HTR-8/SVneo (cell line): ENCODE data around the gene ELMO1.

ENCODE experiments used
- DNase-seq: peaks from one replicate; pipeline ENCODE4 v3.0.0; 2011; ENCODE audit warnings: low spot score, mixed read lengths; ENCODE audit not compliant: insufficient read length
- FAIRE-seq: peaks from 2 replicates; lab custom pipeline; 2011; peaks lifted over from hg19 to GRCh38; lab: Jason Lieb, UNC

Gene ELMO1

DNA sequence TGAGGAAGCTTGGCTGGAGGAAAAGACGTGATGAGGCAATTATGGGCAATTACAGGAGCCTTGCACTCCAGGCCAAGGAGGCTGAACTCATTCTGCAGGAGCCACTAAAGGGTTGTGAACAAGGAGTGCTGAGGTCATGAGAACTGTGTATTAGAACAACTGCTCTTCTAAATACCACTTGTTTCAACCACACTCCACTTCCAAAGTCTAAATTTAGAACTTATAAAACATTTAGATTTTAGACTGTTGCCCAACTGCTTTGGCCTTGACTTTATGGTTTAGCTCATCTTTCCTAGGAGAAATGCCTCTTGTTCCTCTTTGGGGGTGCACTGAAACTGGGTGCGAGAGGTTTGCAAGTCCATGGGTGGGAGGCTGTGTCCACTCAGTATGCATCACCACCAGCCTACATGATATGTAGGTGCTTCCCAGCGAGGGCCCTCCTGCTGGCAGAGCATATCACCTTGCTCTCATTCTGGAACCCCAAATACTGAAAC lies 524.7 kb downstream of the ELMO1 start:
- FAIRE-seq (no peak), DNase-seq (no peak)

DNA sequence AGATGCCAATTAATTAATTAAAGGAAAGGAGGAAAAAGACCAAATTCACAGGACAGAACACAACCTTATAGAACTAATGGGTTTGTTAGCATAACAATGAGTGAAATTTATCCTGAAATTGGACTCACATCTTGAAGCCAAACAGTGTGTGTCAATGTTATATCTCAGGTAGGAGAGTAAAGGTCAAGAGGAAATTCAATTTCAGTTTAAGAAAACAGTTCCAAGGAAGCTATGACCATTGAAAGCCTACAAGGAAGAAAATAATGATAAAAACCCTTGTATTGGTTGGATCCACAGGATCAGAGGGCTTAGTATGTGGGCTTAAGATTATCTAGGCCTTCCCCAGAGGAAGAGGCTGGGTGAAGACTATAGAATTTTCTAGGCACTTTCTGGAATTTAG lies 525.5 kb downstream of the ELMO1 start:
- FAIRE-seq (no peak), DNase-seq (no peak)

DNA sequence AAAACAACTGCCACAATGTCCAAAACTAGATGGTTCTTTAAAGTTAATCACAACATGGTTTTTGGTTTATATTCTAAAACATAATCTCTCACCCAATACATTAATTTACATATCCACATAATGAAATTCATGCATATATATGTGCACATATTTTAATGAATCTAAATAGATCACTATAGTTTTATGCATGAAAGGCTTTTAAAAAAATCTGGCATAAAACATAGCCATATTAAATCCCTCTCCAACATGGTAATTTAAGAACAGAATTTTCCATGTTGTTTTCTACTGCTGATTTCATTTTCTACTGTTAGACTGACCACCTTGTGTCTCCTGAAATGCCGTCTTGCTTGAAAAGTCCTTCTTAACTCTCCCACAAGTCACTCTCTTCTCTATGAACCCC lies 528.2 kb downstream of the ELMO1 start:
- DNase-seq, result no peak

DNA sequence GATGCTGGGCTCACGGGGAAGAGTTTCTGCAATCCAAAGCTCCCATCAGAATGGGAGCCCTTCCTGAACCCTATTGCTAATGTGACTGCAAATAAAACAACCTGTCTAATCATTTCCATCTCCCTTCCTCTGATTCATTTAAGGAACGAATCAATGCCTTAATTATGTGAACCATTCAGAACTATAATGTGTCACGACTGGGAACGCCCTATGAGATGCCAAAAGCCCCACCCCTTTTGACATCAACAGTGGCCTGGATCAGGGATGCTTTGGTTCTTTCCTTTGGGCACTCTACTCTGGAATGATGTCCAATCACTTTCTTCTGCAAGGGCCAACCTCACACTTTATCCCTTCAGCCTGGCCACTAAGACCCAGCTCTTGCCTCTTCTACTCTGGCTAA lies 528.9 kb downstream of the ELMO1 start:
- FAIRE-seq (no peak), DNase-seq (no peak)

More for the DNA sequence above, 528.2 kb downstream of the ELMO1 start:
- FAIRE-seq, result no peak

DNA sequence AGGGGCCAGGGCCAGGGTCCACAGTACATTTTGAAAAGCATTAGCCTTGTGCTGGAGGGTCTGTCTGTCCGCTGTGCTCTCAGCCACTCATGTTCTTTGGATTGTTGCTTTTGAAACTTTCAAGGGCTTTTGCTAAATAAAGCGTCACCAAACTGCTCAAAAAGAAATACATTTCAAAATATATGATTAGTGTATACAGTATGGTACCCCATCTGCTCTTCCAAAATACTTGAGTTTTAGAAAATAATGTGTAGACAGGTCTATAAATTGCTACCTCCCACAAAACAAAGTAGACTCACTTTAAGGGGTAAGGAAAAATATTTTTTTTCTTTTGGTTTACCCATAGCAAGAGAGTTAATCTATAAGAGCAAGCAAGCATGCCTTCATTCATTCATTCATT lies 530.1 kb downstream of the ELMO1 start:
- DNase-seq (no peak), FAIRE-seq (no peak)

DNA sequence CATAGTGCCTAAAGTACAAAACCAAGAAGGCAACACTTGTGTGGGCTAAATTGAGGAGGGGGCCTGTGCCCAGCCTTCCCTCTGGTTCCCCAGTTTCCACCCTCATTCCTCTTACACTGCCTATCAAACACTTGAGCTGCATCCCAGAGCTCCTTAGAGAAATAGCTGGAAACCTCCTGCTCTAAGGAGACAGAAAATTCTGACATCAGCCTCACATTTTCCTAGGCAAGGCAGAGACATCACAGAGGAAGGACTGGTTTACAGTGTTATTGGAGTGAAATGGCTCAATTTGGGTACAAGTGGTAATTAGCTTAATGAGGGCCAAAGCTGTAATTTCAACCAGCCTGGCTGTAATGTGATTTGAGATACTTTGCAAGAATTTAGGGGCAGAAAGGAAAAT lies 532.0 kb downstream of the ELMO1 start:
- no peak for DNase-seq
- FAIRE-seq, result no peak

DNA sequence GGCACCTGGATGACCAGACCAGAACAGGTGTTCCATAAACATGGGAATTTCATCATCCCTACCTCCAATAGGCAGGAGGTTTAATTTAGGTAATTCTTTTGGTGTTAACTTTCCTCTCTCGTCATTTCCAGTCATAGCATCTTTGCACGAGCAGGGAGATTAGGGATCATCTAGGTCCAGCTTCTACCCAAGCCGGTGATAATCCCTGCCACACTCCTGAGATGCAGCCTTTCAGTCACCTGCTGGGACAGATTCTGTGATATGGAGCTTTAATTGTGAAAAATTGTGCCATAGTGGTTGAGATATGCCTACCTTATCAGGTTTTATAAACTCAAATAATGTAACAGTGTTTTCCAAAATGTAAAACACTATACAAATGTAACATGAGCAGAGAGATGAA lies 532.5 kb downstream of the ELMO1 start:
- FAIRE-seq, result no peak
- no peak for DNase-seq

DNA sequence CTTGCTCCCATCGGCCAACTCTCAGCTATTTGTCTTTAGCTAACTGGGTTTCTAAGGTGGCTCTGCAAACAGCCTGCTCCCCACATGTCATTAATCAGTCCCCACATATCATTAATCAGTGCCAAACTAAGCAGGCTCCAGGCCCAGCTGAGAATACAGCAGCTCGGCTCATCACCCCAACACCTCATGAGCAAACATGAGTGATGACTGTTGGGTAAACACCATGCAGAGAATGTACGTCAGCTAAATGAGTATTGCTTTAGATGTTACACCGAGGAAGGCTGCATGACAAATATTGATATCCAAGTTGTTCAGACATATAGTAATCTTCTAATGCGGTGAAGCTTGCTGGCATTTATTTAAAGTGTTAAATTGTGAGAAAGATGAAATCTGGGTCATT lies 536.9 kb downstream of the ELMO1 start:
- DNase-seq (no peak), FAIRE-seq (no peak)

DNA sequence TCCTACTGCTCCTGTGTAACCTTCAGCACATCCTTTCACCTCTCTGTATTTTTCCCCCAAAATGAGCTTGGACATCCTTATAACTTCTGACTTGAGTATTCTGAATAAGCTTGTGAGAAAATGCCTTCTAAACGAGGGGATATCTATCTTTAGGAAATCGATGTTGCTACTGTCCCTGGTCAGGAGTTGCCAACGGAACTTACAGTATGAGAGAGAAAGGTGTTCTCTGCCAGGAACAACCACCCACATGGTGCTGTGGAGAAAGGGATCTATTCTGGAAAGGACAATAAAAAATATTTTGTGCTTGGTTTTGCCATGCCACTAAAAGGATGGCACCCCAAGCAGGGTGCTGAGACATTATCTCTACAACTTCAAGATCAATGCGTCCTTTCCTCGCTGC lies 537.8 kb downstream of the ELMO1 start:
- no peak for FAIRE-seq

DNA sequence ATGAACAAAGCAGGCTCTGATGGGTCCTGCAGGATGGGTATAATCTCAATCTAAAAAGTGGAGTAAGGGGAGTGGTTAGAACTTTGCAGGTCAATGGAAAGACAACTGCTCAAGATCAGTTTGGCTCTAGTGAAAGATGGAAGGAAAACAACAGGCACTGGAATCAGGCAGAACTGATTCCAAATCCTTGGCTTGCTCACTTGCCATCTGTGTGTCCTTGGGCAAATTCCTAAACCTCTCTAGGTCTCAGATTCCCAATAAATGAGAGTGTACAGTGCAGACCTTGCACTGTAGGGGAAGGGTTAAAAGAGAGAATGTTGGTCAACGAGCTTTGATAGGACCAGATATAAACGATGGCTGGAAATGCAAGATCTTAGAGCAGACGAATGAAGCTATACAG lies 538.3 kb downstream of the ELMO1 start:
- no peak for FAIRE-seq

More for the DNA sequence above, 537.8 kb downstream of the ELMO1 start:
- no peak for DNase-seq

DNA sequence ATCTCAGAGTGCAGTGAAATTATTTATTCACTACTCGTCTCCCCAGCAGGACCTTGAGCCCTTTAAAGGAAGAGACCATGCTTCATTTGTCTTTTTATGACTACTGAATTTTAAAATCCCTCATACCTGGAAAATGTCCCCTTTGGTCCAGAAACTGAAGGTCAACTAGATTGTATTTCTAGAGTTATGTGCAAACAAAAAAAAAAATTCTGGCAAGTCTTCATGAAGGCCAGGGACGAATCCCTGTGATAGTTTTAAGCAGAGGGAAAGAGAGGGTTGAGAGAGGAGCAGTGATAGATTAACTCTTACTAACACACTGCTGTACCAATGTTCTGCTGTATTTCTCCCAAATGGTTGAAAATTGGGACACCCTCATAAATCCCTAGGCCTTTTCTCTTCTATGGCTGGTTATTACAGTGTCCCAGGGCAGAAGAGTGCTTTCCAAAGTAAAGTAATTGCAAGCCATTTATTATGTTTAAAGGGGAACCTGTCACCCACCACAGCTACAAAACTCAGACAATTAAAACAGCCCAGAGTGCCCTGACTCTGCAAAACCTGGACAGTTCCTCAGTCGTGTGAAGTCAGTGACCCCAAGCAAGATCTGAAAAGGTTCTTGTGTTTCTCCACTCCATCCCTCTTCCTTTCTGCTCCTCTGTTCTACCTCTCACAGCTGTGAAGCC lies 541.6 kb downstream of the ELMO1 start:
- DNase-seq (no peak), FAIRE-seq (no peak)

More for the DNA sequence above, 538.3 kb downstream of the ELMO1 start:
- no peak for DNase-seq

DNA sequence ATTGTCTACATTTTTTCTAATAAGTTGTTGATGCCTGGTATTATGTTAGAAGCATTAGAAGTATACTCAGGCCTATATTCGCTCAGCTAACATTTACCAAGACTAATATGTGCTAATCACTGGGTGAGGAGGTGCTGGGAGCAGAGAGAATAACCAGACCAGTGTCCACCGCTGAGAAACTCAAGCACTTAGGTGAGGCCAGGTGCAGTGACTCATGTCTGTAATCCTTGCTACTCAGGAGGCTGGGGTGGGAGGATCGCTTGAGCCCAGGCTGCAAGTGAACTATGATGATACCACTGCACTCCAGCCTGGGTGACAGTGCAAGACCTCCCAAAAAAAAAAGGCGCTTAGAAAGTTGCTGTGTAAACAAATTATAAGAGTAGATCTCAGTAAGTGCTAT lies 542.2 kb downstream of the ELMO1 start:
- DNase-seq (no peak), FAIRE-seq (no peak)

DNA sequence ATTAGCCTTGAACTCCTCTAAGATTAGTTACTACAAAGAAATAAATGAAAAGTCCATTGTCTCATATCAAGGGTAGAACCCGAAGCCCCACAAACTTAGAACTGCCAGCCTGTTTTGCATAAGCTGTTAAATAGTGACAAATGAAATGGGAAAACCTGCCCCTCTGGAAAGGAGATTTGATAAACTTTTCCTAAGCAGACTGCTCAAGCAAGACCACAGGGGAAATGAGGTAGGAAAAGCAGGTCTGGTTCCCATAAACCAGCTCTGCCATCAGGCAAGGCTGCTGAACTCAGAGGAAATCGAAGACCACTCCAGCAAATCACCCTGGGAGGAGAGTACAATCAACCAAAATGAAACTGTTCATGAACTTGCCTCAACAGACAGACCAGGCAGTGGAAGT lies 542.8 kb downstream of the ELMO1 start:
- FAIRE-seq, result no peak
- DNase-seq, result no peak

DNA sequence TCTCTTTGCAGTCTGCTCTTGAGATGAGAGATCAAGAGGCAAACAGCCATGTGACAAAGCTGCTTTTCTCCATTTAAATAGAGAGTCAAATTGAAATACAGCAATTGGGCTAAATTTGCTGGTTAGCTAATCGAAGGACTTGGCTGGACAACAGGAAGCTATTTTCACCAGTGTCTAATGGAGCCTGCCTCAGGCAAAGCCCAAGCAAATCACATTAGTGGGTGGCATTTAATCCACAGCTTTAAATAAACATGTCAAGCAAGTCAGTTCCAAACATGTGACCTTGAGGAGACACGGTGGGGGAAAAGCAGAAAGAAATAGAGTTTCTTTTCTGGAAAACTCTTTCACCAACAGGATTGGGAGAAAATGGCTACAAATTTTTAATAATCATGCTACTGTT lies 543.9 kb downstream of the ELMO1 start:
- no peak for DNase-seq
- no peak for FAIRE-seq

DNA sequence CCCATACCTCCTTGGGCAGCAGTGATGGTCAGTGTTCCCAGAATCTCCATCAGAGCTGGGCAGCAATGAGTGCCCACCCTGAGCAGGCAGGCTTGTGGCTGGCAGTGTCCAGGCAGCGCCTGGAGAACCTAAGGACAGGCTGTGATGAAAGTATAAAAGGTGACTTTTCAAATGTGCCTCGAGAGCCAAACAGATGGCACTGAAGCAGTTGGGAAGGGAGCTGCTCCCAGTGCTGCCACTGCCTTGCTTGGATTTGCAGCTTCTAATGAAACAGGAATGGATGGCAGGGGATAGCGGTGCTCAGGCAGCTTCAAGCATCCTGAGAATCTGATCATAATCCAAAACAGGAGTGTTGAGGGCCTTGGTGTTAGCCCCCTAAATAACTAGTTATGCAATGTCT lies 544.6 kb downstream of the ELMO1 start:
- FAIRE-seq (no peak), DNase-seq (no peak)

DNA sequence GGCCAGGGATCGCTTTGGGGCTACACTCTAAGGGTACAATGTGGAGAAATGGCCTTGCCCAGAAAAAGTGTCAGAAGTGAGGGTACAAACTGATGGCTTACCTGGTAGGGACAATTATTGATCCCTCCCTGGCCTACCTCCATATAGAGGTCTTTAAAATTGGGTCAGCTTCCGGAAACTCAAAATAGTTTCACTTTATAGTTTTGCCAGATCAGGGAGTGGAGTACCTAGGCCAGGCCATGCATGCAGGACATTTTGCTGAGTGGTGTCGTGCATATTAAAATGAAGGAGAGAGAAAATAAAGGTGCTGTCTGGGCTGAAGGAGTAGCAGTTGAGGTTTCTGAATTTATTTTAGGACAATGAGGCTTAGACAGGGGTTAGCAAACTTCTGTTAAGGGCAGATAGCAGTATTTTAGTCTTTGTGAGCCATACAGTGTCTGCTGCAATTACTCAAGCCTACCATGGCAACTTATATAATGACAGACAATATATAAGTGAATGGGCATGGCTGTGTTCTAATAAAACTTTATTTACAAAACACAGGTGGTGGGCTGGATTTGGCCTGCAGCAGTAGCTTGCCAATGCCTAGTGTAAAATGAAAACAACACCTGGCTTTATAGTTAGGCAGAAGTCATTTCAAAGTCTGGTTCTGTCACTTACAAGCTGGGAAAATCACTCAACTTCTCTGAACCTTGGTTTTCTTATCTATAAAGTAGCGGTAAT lies 547.5 kb downstream of the ELMO1 start:
- DNase-seq, result no peak
- FAIRE-seq, result no peak

DNA sequence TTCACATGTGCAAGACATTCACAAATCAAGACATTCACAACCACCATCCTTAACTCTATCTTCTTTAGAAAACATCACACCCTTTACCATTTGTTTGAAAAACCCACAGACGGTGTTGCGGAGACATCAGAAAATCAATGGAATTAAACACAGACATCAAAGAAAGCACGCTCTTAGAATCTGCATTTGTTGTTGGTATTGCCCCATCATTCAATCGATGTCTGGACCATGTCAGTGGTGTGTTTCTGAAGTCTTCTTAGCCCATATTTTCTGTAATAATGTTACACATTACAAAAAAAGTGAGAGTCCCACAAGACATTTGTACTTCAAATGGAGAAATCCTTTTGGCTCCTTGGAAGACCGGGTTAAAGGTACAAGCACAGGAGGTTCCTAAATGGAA lies 550.5 kb downstream of the ELMO1 start:
- DNase-seq (no peak), FAIRE-seq (no peak)

DNA sequence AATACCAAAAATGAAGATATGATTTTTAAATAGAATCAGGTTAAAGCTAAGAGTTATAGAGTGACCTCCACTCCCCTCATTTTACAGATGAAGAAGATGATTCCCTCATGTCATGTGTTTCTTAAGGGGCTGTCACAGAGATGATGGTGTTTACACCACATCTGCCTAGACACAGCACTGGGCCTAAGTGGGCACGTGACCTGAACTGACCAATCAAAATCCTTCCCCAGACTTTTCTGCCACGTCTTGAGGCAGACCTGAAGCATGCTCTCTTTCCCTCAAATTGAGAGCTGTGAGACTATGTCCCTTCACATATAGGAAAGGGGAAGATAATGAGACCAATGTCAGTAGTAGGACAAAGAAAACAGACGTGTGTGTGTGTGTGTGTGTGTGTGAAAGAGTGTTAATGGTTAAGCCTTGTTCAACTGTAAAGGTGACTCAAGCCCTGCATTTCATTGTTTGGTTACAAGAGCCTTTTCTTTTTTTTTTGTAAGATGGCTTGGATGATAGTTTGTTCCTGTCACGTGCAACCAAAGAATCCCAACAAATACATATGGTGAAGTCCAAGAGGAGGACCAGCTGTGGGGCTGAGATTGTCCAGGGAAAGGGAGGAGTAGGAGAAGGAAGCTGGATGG lies 551.6 kb downstream of the ELMO1 start:
- FAIRE-seq (no peak), DNase-seq (no peak)

DNA sequence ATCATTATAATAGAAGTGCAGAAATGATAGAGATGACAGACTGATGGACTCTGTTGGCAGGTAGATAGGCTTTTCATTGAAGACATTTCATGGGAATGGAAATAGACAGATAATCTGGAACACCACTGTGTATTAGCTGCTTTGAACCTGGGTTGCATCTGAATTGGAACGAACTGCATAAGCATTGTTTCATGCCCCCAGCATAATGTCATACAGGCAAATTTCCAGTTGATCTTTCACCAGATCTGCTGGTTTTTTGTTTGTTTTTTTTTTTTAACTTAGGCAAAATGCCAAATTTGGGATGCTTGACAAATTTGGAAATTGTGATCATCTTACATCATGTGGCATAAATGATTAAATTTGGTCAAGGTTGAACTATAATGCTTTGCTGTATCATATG lies 552.2 kb downstream of the ELMO1 start:
- FAIRE-seq, result no peak
- no peak for DNase-seq

DNA sequence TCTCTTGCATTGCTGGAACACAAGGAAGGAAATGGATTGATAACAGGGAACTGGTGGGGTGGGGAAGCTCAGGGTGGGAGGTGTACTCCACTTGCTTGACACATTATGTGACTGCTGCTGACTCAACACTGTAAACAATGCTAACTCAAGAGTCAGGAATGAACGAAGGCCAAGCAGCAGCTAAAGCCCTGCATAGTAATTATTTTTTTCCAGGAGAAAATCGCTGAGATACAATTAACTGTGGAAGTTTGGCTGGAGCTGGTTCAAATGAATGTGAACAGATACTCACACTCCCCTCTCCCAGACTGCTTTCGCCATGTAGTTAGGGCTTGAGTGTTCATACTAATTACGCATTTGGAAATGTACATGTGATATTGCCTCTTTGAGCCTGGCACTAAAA lies 553.5 kb downstream of the ELMO1 start:
- DNase-seq, result no peak
- FAIRE-seq, result no peak

DNA sequence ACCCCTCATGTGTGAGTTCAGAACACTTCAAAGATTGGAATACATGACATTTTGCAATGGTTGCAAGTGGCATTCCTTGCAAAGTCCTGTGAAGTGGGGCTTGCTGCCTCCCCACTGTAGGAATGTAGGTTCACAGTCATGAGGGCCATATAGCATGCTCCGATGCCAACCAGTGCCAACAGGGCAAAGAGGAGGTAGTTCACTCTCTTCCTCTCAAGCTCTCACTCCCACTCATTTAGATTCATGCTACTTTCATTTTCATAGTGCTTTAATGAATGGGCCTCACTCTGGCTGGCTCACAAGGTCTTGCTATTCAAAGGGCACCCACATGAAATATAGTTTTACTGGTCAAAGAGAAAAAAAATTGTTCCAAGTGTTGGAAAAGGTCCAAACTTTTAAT lies 554.5 kb downstream of the ELMO1 start:
- FAIRE-seq (no peak), DNase-seq (no peak)
